Right renal pelvis (tissue), 4 donors: ENCODE measurements around the gene FMOD. TPM values are rescaled to one million over a fixed set of nuclear protein-coding genes. Genes with fewer than 3 reads are reported as not detected.

ENCODE experiments used
- DNase-seq, 4 donors: peaks; one replicate each; pipeline ENCODE4 v3.0.0-alpha.2; 2013; ENCODE audit warnings: low read depth in 4 of 4, low spot score in 3 of 4, missing footprints in 1 of 4
- polyA plus RNA-seq, 4 donors: library from polyadenylated mRNA; unstranded; fragments of 120-200 nt; gene quantifications; one replicate each; pipeline ENCODE4 v1.2.1, GENCODE V29; 2013; ENCODE audit not compliant: insufficient read length in 4 of 4

Gene FMOD
- polyA plus RNA-seq, 4 donors, result 45.5 to 58.0 (median 55.7) TPM

GRCh38 chr1:203361945-203362719 lies 11.2 kb upstream of the FMOD start:
- no peak for DNase-seq

DNA sequence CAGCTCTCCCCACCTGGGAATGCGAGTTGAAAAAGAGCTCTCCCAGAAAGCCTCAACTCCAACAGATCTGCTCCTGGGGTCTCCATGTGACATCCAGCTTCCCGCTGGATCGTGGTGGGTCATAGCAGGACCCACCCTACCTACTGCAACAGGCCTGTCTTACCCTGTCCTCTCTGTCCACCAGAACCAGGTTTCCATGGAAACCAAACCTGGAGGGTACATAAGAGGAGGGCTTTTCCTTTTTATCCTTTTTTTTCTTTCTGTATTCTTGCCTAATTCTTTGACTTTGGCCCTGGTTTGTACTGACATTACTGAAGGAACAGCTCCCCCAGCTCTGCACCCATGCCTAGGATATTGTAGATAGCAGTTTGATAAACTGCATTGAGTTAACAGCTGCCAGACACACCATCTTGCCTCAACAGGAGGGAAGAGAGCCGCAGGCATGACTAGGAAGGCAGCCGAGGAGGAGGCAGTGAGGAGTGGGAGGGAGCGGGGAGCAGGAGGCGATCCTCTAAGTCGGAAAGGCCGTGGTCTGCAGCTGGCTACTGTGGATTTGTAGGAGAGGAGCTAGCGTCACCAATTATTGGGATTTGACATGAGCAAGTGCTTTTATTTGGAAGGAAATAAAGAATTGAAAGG lies 9.7 kb upstream of the FMOD start:
- no peak for DNase-seq

GRCh38 chr1:203359010-203359571 lies 8.2 kb upstream of the FMOD start:
- DNase-seq, result no peak

DNA sequence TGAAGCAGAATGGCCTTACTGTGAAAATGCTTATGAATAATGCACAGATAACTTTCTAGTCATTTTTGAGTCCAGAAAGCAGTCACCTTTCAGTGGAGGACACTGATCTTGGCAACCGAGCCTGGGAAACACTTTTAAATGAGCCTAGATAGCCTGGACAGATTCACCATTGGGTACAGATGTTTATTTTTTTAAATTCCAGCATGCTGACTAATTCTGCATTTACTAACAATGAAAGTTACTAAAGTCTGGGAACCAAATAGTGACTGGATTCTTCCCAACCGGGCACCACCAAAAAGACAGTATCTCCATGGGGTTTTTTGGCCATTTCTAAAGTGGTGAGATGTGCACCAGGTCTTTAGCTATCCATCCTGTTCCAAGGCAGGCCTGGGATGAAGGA lies 3.3 kb upstream of the FMOD start:
- no peak for DNase-seq

DNA sequence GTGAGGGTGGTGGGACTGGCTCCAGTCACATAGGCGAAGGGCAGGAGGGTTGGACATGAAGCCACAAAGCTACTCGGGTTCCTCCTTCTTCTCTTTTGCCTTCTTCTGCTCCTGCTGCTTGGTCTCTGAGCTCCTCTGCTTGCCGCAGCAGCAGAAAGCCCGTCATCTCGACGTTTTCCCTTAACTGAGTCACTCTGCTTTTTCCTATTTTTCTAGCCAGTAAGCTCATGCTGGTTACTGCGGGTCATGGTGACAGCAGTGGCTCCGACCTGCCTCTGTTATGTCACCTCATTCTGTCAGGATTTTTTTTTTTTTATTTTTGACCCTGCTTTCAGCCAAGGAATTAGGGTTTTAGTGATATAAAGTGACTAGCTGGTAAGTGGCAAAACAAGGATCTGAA lies 2.6 kb upstream of the FMOD start:
- DNase-seq, result no peak

GRCh38 chr1:203349773-203350524 lies 973 bp downstream of the FMOD start:
- DNase-seq, result no peak

DNA sequence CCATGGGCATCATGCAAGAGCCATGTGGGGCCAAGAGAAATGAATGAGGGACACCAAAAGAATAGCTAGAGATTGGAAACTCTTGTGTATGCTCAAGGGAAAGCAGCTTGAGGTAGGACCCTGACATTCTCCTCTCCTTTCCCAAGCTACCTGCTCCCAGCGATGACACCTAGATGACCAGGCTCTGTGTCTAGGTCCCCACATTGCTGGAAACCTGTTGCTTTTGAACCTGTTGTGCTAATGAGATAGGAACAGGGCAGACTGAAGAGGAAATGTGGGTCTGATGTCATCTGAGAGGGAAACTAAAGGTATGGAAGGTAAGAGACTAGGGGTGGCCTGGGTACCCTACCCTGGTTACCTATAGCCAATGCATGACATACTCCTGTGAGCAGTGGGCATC lies 1.8 kb downstream of the FMOD start:
- DNase-seq, result no peak

GRCh38 chr1:203346769-203347102 lies 4.2 kb downstream of the FMOD start:
- no peak for DNase-seq

- no peak for DNase-seq
These were observed 4.7 kb downstream of the FMOD start for GRCh38 chr1:203346060-203346768.

DNA sequence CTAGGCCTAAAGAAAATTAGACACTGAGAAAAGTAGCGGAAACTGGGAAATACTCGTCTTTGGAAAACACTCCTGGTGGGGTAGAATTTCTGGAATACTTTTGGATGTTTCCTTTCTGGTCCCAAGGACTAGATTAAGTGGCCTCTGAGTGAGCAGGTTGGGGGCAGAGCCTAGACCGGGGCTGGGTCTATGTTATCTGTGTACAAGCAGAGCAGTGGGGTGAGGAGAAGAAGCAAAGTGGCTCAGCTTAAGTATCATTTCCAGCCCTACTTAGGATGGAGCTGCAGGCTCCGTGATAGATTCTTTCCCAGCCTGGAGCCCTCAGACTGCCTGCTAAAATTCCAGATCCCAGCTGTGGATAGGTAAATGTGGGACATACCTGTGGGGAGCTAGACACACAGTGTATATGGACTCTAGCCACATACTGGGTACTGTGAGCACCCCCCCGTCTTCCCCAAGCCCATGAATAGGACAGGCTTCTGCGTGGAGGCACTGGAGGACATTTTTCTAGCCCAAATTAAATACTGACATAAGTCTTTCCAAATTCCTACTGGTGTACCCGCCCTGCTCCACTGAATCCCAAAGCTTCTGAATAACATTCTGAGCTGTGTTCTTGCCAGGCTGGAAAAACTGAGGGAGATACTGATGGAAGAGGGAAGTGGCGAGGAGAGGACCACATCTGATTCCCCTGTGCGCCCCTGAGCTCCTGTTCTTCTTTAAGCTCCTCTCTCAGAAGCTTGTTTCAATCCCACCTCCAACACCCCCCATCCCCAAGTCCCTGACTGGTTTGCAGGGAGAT lies 6.8 kb downstream of the FMOD start:
- no peak for DNase-seq

- DNase-seq, result peak in 1 of 4 donors; percentile 59
These were observed 8.6 kb downstream of the FMOD start for GRCh38 chr1:203342192-203342940.

DNA sequence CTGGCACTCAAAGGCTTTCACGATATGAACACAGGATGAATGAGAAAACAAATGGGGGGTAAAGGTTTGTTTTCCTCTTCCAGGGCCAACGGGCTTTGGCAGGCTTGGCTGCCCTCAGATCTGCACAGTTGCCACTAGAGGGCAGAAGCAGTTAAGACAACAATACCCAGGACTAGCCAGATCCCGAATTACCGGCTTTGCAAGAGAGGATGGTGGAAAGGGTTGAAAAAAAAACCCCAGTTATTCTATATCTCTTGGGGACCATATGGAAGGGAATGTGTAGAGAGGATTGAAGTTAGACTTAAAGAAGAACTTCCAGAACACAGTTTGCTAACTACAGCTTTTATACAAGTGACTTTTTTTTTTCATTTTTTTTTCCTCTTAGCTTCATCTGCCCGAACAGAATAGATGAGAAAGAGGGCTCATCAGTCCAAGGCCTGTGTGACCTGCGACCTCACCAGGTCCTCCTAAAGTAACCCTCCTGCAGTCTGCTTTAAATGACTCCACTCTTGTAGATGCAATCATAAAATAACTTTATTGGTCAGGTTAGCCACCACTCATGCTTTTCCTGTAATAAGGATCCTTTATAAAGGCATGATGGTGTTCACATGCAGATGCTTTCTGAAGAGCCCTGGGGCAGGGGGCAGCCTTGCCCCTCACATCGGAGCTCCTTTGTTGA lies 10.7 kb downstream of the FMOD start:
- DNase-seq, result peak in 2 of 4 donors; percentile 76 to 81

DNA sequence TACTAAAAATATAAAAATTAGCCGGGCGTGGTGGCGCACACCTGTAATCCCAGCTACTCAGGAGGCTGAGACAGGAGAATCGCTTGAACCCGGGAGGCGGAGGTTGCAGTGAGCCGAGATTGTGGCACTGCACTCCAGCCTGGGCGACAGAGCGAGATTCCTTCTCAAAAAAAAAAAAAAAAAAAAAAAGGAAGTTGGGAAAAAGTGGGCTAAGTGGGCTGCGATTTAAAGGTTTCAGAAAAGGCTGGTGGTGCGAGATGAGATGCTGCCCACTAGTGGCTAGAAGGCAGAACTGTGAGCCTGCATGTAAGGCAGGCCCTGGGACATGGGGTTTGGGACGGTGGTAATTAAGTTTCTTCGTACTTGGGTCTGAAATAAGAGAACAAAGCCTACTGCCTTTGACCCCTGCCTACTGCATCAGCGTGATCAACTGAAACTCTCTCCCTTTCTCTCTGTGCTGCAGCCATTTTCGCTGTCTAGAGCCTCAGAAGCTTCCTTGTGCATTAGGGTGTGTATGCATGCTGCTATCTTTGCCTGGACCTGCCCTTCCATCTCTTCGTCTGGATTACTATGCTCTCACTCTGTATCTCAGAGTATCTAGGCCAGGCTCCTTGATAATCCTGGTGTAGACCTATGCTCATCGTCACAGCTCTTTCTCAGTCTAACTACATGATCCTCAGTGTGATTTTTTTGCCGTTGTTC lies 12.4 kb downstream of the FMOD start:
- DNase-seq, result no peak

DNA sequence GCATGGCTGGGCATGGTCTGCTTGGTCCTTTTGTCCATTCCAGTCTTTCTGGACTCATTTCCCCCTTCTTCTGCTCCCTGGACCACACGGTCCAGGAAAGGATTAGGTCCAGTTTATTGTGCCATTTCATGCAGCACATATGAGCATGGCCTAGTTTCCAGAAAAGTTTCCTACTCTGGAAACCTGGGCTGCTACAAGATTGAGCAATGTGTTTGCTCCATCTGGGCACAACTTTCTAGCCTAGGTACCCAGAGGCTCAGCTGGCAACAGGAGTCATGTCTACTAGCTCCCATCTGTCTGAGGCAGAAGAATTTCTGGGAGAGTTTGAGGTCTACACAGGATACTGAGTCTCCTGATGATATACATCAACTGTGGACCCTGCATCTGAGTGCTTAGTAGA lies 14.8 kb downstream of the FMOD start:
- DNase-seq, result no peak

DNA sequence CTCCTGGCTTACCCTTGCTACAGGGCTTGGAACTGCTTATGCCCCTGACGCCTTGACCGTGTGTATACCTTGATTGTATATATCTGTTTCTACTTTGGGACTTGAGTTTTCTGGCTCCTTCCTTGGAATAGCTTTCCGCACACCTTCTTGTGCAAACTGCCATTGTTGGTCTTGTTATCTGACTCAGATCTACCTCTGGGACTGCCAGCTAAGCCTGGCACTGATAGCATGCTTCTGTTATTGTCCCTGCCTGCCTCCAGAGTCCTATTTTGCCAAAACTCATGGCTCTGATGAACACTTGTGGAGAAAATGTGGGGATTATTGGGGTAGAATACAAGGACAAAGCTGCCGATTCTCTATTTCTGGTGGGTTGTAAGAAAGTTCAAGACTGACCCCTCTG lies 15.4 kb downstream of the FMOD start:
- no peak for DNase-seq

DNA sequence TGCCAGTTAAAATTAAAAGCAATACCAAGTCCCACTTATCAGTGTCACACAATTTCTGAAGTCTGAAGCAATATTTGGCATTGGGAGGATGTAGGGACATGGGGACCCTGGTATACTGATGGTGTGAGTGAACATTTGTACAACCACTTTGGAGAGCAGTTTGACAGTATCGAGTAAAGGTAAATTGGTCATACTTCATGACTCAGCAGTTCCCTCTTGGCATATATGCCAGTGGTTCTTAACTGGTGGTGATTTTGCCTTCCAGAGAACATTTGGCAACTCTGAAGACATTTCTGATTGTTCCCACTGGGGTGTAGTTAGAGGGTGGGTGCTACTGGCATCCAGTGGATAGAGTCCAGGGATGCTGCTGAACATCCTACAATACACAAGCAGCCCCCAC lies 19.7 kb downstream of the FMOD start:
- DNase-seq, result no peak

DNA sequence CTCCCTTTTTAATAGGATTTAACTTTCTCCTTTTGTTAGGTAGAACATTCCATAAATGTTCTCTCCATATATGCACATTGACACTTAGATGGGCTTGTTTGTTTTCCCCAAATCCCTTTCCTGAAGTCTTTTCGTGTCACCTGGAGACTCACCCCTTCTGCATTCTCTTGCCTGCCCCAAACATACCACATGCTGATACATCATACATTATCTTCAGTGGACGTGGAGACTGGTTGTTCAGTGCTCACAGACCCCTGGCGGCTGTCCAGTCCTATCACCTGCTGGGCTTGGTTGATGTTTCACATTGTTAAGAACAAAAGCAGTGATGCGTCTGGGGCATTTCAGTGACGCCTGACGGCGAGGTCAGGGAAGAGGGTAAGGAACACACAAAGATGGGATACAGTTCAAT lies 22.2 kb downstream of the FMOD start:
- DNase-seq, result no peak
